ENCODE measurements around the gene RRP1. TPM values are rescaled to one million over a fixed set of nuclear protein-coding genes. Genes with fewer than 3 reads are reported as not detected.

The RRP1 gene
- total and polyA plus RNA-seq, 9 of the 15 experiments (the other 6 are each of a cell fraction or from before 2014, with no cell fraction given), result 0.89 to 105 (median 51.6) TPM

DNA sequence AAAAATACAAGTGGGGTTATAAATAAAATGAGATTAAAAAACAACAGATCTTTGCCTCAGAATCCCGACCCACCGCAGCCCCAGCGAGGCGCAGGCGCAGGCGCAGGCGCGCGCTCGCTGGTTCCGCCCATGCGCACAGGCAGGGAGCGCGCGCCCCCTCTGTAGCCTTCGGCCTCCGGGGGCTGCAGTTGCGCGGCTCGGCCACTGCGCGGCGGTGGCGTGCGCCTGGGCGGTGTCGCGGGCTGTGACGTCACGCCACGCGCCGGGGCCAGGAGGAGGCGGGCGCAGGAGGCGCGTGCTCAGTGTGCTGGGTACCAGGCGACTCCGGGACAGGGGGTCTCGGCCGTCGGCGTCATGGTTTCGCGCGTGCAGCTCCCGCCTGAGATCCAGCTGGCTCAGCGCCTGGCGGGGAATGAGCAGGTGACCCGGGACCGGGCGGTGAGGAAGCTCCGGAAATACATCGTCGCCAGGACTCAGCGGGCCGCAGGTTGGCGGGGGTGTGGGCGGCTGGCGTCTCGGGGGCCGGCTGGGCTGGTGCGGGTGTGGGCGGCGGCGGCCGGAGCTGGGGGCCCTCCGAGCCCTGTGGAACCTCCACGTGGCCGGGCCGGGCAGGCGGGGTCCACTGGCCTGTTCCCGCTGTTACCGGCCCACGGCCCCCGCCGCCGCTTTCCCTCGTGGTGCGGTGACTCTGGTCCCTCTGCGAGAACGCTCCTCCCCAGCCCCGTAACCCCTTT is at the start of gene RRP1 (continued):
- no peak for TF ChIP-seq SRSF1 (IDR thresholded peaks at IDR 0.05; ENCODE audit: low read depth, low read length)
- TF ChIP-seq NFE2L1 (tag; IDR thresholded peaks at IDR 0.05; ENCODE audit: borderline replicate concordance, low read depth), result no peak
- TF ChIP-seq ZNF589 (CRISPR knock-in tag; IDR thresholded peaks at IDR 0.05; ENCODE audit: low read depth), result peak; percentile 65; the same call in 1 of the 2 replicates
- peak; percentile 61 for TF ChIP-seq TCF3 (CRISPR knock-in tag; IDR thresholded peaks at IDR 0.05)
- TF ChIP-seq ZNF76 (CRISPR knock-in tag; IDR thresholded peaks at IDR 0.05; ENCODE audit: borderline replicate concordance), result peak; percentile 63; the same call in 1 of the 2 replicates
- TF ChIP-seq, protein P1, sequence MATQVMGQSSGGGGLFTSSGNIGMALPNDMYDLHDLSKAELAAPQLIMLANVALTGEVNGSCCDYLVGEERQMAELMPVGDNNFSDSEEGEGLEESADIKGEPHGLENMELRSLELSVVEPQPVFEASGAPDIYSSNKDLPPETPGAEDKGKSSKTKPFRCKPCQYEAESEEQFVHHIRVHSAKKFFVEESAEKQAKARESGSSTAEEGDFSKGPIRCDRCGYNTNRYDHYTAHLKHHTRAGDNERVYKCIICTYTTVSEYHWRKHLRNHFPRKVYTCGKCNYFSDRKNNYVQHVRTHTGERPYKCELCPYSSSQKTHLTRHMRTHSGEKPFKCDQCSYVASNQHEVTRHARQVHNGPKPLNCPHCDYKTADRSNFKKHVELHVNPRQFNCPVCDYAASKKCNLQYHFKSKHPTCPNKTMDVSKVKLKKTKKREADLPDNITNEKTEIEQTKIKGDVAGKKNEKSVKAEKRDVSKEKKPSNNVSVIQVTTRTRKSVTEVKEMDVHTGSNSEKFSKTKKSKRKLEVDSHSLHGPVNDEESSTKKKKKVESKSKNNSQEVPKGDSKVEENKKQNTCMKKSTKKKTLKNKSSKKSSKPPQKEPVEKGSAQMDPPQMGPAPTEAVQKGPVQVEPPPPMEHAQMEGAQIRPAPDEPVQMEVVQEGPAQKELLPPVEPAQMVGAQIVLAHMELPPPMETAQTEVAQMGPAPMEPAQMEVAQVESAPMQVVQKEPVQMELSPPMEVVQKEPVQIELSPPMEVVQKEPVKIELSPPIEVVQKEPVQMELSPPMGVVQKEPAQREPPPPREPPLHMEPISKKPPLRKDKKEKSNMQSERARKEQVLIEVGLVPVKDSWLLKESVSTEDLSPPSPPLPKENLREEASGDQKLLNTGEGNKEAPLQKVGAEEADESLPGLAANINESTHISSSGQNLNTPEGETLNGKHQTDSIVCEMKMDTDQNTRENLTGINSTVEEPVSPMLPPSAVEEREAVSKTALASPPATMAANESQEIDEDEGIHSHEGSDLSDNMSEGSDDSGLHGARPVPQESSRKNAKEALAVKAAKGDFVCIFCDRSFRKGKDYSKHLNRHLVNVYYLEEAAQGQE (IDR thresholded peaks at IDR 0.05; ENCODE audit: borderline replicate concordance), result peak; percentile 70
- TF ChIP-seq, protein P1 (CRISPR knock-in tag; IDR thresholded peaks at IDR 0.05; ENCODE audit: low read depth), result peak; percentile 65
- TF ChIP-seq, protein P2, sequence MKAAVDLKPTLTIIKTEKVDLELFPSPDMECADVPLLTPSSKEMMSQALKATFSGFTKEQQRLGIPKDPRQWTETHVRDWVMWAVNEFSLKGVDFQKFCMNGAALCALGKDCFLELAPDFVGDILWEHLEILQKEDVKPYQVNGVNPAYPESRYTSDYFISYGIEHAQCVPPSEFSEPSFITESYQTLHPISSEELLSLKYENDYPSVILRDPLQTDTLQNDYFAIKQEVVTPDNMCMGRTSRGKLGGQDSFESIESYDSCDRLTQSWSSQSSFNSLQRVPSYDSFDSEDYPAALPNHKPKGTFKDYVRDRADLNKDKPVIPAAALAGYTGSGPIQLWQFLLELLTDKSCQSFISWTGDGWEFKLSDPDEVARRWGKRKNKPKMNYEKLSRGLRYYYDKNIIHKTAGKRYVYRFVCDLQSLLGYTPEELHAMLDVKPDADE (conservative IDR thresholded peaks at IDR 0.05; ENCODE audit: control insufficient read depth, low read depth, low read length), result peak; percentile 98
- TF ChIP-seq, protein P3, sequence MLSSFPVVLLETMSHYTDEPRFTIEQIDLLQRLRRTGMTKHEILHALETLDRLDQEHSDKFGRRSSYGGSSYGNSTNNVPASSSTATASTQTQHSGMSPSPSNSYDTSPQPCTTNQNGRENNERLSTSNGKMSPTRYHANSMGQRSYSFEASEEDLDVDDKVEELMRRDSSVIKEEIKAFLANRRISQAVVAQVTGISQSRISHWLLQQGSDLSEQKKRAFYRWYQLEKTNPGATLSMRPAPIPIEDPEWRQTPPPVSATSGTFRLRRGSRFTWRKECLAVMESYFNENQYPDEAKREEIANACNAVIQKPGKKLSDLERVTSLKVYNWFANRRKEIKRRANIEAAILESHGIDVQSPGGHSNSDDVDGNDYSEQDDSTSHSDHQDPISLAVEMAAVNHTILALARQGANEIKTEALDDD (IDR thresholded peaks at IDR 0.05), result no peak
- TF ChIP-seq ZNF445 (CRISPR knock-in tag; IDR thresholded peaks at IDR 0.05; ENCODE audit: low read depth), result no peak
- peak; percentile 68 for TF ChIP-seq HNRNPLL (IDR thresholded peaks at IDR 0.05; ENCODE audit: low read depth, low read length, poor library complexity, severe bottlenecking)
- 0 out of 2 replicates have a peak, but pooled peaks have one; percentile 70 for TF ChIP-seq XRCC5 (IDR thresholded peaks at IDR 0.05; ENCODE audit: low read depth, low read length)
- TF ChIP-seq, protein P4, sequence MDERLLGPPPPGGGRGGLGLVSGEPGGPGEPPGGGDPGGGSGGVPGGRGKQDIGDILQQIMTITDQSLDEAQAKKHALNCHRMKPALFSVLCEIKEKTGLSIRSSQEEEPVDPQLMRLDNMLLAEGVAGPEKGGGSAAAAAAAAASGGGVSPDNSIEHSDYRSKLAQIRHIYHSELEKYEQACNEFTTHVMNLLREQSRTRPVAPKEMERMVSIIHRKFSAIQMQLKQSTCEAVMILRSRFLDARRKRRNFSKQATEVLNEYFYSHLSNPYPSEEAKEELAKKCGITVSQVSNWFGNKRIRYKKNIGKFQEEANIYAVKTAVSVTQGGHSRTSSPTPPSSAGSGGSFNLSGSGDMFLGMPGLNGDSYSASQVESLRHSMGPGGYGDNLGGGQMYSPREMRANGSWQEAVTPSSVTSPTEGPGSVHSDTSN (CRISPR knock-in tag; IDR thresholded peaks at IDR 0.05; ENCODE audit: low read depth), result no peak
- TF ChIP-seq, protein P4 (tag; conservative IDR thresholded peaks at IDR 0.05; ENCODE audit: low read depth), result no peak

Data from K562 (cell line).